Endothelial cell of umbilical vein (primary cell): ENCODE measurements around the gene ZNF85. TPM values are rescaled to one million over a fixed set of nuclear protein-coding genes. Genes with fewer than 3 reads are reported as not detected.
"Not testable (repeated sequence)": the region's sequence is repeated elsewhere in the genome, so short reads cannot be mapped to it uniquely, and the experiment has no call there.

ENCODE experiments used
- BruUV-seq: library from RNA; stranded (reverse); fragments of 400-500 nt; replicated peaks from 2 replicates; lab custom pipeline; 2021; lab: Mats Ljungman, UMichigan
- CTCF ChIA-PET: fragments of 300-600, 350-600 bp; sonication (Branson Sonifier 250); formaldehyde crosslinking; loops from one replicate; lab custom pipeline; 2021; ENCODE audit warnings: antibody characterized with exemption, inconsistent platforms; lab: Charles Lee
- POLR2A ChIA-PET: fragments of 300-600, 350-600 bp; sonication (Branson Sonifier 250); formaldehyde crosslinking; loops from one replicate; lab custom pipeline; 2021; ENCODE audit warnings: antibody characterized with exemption, inconsistent platforms; lab: Charles Lee
- DNase-seq: peaks from one replicate; pipeline ENCODE4 v3.0.0-alpha.2; 2011; ENCODE audit warnings: low read depth, low spot score
- FAIRE-seq: peaks from 2 replicates; lab custom pipeline; 2011; peaks lifted over from hg19 to GRCh38; lab: Jason Lieb, UNC
- H2AFZ ChIP-seq: 2 replicates; pipeline ENCODE4 v1.6.0; 2012; ENCODE audit warnings: low read depth, low read length, control low read depth, inconsistent platforms
- H3K27ac ChIP-seq: 2 replicates; pipeline ENCODE4 v1.5.1; 2011; ENCODE audit warnings: low read depth, mild to moderate bottlenecking, control low read depth, low read length, moderate library complexity; ENCODE audit not compliant: insufficient read depth
- H3K27me3 ChIP-seq, 2 experiments: 2 replicates each; pipeline versions ENCODE4 v1.6.0 to v1.6.1; 2011; ENCODE audit warnings: low read length in 2 of 2, mixed read lengths in 1 of 2; ENCODE audit not compliant: control insufficient read depth in 2 of 2, insufficient read depth in 2 of 2
- H3K36me3 ChIP-seq, 2 experiments: 2 replicates in 1 of 2; 3 replicates in 1 of 2; pipeline ENCODE4 v1.5.1; 2011; ENCODE audit warnings: low read length in 2 of 2, mild to moderate bottlenecking in 1 of 2, moderate library complexity in 1 of 2; ENCODE audit not compliant: control insufficient read depth in 2 of 2, insufficient read depth in 2 of 2; ENCODE audit errors: extremely low read depth in 1 of 2
- H3K4me1 ChIP-seq: 3 replicates; pipeline ENCODE4 v1.5.1; 2011; ENCODE audit warnings: mild to moderate bottlenecking, low read length; ENCODE audit not compliant: control insufficient read depth, insufficient read depth; ENCODE audit errors: extremely low read depth
- H3K4me2 ChIP-seq: 2 replicates; pipeline ENCODE4 v1.6.1; 2011; ENCODE audit warnings: low read length, control low read depth, mixed read lengths; ENCODE audit not compliant: insufficient read depth
- H3K4me3 ChIP-seq, 3 experiments: fragments of 200-600 bp in 1 of 3; sonication (generic), shearing (Covaris generic) in 1 of 3; replicated peaks in 1 of 3; 2 replicates each; pipeline ENCODE4 v1.5.1; 2011 to 2016; ENCODE audit warnings: control low read depth in 3 of 3, low read length in 3 of 3, mild to moderate bottlenecking in 2 of 3, inconsistent platforms in 1 of 3, low read depth in 1 of 3, moderate library complexity in 1 of 3; ENCODE audit not compliant: insufficient read depth in 1 of 3
- H3K79me2 ChIP-seq: 2 replicates; pipeline ENCODE4 v1.6.0; 2012; ENCODE audit warnings: low read length, inconsistent platforms; ENCODE audit not compliant: control insufficient read depth, insufficient read depth
- H3K9ac ChIP-seq: replicated peaks from 2 replicates; pipeline ENCODE3; 2011; ENCODE audit warnings: low read length, control low read depth; ENCODE audit not compliant: insufficient read depth; ENCODE audit errors: extremely low read depth
- H3K9me1 ChIP-seq: replicated peaks from 3 replicates; pipeline ENCODE4 v1.6.0; 2011; ENCODE audit warnings: mild to moderate bottlenecking, low read length; ENCODE audit not compliant: control insufficient read depth, insufficient read depth; ENCODE audit errors: extremely low read depth
- H3K9me3 ChIP-seq: replicated peaks from 2 replicates; pipeline ENCODE4 v1.5.1; 2012; ENCODE audit warnings: low read length, inconsistent platforms; ENCODE audit not compliant: control insufficient read depth, insufficient read depth
- H4K20me1 ChIP-seq: replicated peaks from 2 replicates; pipeline ENCODE3; 2011; ENCODE audit warnings: mild to moderate bottlenecking, low read length; ENCODE audit not compliant: control insufficient read depth, insufficient read depth; ENCODE audit errors: extremely low read depth
- FOS ChIP-seq: IDR thresholded peaks from 2 replicates; pipeline ENCODE4 v1.6.1; 2011; ENCODE audit warnings: mild to moderate bottlenecking, low read length, moderate library complexity, borderline replicate concordance; ENCODE audit not compliant: insufficient read depth
- GATA2 ChIP-seq: IDR thresholded peaks from 2 replicates; pipeline ENCODE4 v1.7.0; 2011; ENCODE audit warnings: low read depth, mild to moderate bottlenecking, moderate library complexity, mixed read lengths, low read length; ENCODE audit not compliant: insufficient read length, insufficient read depth
- JUN ChIP-seq: IDR thresholded peaks from 2 replicates; pipeline ENCODE4 v1.6.1; 2011; ENCODE audit warnings: borderline replicate concordance, low read depth; ENCODE audit not compliant: insufficient read length, insufficient read depth
- POLR2A ChIP-seq: IDR thresholded peaks from 2 replicates; pipeline ENCODE4 v1.6.1; 2012; ENCODE audit warnings: low read depth, mild to moderate bottlenecking, control low read depth, low read length
- POLR2AphosphoS5 ChIP-seq: IDR thresholded peaks from 2 replicates; pipeline ENCODE4 v1.6.1; 2012; ENCODE audit warnings: low read depth, mild to moderate bottlenecking, control low read depth, low read length, moderate library complexity; ENCODE audit not compliant: insufficient read depth
- dilution Hi-C: fragments of 300-500 bp; cut with MboI; formaldehyde crosslinking; loops from one replicate; pipeline ENCODE4 v1.15.0; 2019; ENCODE audit warnings: low sequenced_read_pairs; ENCODE audit not compliant: extremely low pct_ligation_motif_present
- intact Hi-C: fragments of 100-400 bp; cut with micrococcal nuclease; formaldehyde crosslinking; loops from one replicate; pipeline ENCODE4 v1.10.0; 2022
- polyA plus RNA-seq, 4 experiments: library from polyadenylated mRNA; depleted of rRNA in 3 of 4; stranded (reverse) in 3 of 4; unstranded in 1 of 4; fragments of >200 nt; gene quantifications; 2 replicates each; pipeline versions ENCODE4 v1.2.1 to v1.2.3, GENCODE V29; 2011 to 2012; ENCODE audit warnings: missing spikeins in 1 of 4
- total RNA-seq: library from RNA; stranded (reverse); gene quantifications from 2 replicates; pipeline ENCODE4 v1.2.3, GENCODE V29; 2021
- TF ChIP-seq, protein P1 (sequence below): IDR thresholded peaks from 2 replicates; pipeline ENCODE4 v1.6.1; 2011; ENCODE audit not compliant: insufficient read depth, insufficient read length
- TF ChIP-seq, protein P2 (sequence below), 2 donors: IDR thresholded peaks; 1 replicate in 1 of 2; 2 replicates in 1 of 2; pipeline ENCODE4 v1.5.1; 2011; ENCODE audit warnings: low read length in 2 of 2, mild to moderate bottlenecking in 2 of 2, moderate library complexity in 2 of 2, control low read depth in 1 of 2, inconsistent platforms in 1 of 2, low read depth in 1 of 2; ENCODE audit not compliant: insufficient read depth in 1 of 2; ENCODE audit errors: extremely low read depth in 1 of 2

Gene ZNF85
- total and polyA plus RNA-seq, 2 donors (not counting 3 experiments of a cell fraction or from before 2014, with no cell fraction given), result 3.4 to 9.5 TPM

DNA sequence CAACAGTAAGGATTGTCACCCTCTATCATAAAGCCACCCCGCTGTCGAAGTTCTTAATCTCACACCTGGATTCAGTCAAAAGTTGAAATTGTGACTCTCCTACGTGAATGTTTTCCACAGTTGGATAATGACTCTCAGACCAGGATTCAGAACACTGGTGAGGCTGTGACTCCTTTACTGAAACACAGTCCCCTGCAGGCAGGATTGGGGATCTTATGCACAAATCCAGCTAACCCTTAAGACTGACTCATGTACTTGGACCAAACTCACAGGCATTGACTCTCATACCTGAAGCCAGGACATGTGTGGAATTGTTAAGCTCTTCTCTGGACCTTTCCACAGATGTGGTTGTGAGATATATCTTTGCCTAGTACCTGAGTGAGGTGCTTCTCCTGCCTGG is 46.8 kb downstream of the ZNF85 start:
- Histone ChIP-seq H3K4me2 (no peak overlapping the region), H3K36me3 (no peaks in the 10 kb centered on the region), H3K27ac (no peak overlapping the region), H3K9me3 (no peaks in the 10 kb centered on the region), H2AFZ (no peak overlapping the region), H3K79me2 (no peaks in the 10 kb centered on the region), H3K27me3 (no peaks in the 10 kb centered on the region), H3K9ac (no peak overlapping the region), H3K4me3 (no peak overlapping the region), H3K9me1 (no peaks in the 10 kb centered on the region), H3K4me1 (no peaks in the 10 kb centered on the region), H4K20me1 (no peaks in the 10 kb centered on the region)
- TF ChIP-seq, protein P1, sequence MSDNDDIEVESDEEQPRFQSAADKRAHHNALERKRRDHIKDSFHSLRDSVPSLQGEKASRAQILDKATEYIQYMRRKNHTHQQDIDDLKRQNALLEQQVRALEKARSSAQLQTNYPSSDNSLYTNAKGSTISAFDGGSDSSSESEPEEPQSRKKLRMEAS, result no peak
- no peak for TF ChIP-seq JUN
- no peak for TF ChIP-seq POLR2AphosphoS5
- no peak for TF ChIP-seq GATA2
- TF ChIP-seq POLR2A, result no peak
- TF ChIP-seq FOS, result no peak
- TF ChIP-seq, protein P2, sequence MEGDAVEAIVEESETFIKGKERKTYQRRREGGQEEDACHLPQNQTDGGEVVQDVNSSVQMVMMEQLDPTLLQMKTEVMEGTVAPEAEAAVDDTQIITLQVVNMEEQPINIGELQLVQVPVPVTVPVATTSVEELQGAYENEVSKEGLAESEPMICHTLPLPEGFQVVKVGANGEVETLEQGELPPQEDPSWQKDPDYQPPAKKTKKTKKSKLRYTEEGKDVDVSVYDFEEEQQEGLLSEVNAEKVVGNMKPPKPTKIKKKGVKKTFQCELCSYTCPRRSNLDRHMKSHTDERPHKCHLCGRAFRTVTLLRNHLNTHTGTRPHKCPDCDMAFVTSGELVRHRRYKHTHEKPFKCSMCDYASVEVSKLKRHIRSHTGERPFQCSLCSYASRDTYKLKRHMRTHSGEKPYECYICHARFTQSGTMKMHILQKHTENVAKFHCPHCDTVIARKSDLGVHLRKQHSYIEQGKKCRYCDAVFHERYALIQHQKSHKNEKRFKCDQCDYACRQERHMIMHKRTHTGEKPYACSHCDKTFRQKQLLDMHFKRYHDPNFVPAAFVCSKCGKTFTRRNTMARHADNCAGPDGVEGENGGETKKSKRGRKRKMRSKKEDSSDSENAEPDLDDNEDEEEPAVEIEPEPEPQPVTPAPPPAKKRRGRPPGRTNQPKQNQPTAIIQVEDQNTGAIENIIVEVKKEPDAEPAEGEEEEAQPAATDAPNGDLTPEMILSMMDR (IDR thresholded peaks at IDR 0.05; ENCODE audit: extremely low read depth in 1 of 2, insufficient read depth in 1 of 2, low read depth in 1 of 2, low read length in 2 of 2), result no peak
- intact Hi-C loops (no loop called here), dilution Hi-C loops (no loop called here)
- DNase-seq, result no peak
- ChIA-PET POLR2A (interaction anchor here (1.1 kb wide), 1 partner anchor 46 kb away, joined by 3 read pairs; no protein-coding TSS in a partner anchor), CTCF (no interaction called here)
- no TSS peak for BruUV-seq
- FAIRE-seq, result no peak

DNA sequence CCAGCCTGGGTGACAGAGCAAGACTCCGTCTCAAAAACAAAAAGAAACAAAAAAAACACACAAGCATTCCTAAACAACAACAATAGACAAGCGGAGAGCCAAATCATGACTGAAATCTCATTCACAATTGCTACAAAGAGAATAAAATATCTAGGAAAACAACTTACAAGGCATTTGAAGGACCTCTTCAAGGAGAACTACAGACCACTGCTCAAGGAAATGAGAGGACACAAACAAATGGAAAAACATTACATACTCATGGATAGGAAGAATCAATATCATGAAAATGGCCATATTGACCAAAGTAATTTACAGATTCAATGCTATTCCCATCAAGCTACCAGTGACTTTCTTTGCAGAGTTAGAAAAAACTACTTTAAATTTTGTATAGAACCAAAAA is 69.7 kb downstream of the ZNF85 start:
- H2AFZ ChIP-seq, FAIRE-seq, H3K9me1 ChIP-seq, intact Hi-C loops, H3K27ac ChIP-seq, H4K20me1 ChIP-seq, H3K9ac ChIP-seq, H3K4me1 ChIP-seq, H3K79me2 ChIP-seq, H3K4me2 ChIP-seq, BruUV-seq, H3K36me3 ChIP-seq, CTCF ChIA-PET, H3K4me3 ChIP-seq, H3K9me3 ChIP-seq, DNase-seq, POLR2A ChIA-PET, dilution Hi-C loops, H3K27me3 ChIP-seq: not testable (repeated sequence)
